Calu3 (cell line): ENCODE results near the gene LRRC36. TPM values are rescaled to one million over a fixed set of nuclear protein-coding genes. Genes with fewer than 3 reads are reported as not detected.
"Not testable (repeated sequence)": the region's sequence is repeated elsewhere in the genome, so short reads cannot be mapped to it uniquely, and the experiment has no call there.

Source experiments
- BruUV-seq: library from RNA; stranded (reverse); fragments of 400-500 nt; replicated peaks from 2 replicates; lab custom pipeline; 2021; lab: Mats Ljungman, UMichigan
- CTCF ChIA-PET: fragments of 300-600 bp; sonication (Branson Sonifier 250); formaldehyde crosslinking; loops from one replicate; lab custom pipeline; 2022; ENCODE audit warnings: antibody characterized with exemption; lab: Charles Lee
- DNase-seq: peaks from one replicate; pipeline ENCODE4 v3.0.0; 2022
- H3K27ac Mint-ChIP-seq: one replicate; pipeline ENCODE4 v1.8.0; 2022; ENCODE audit warnings: mixed read lengths; ENCODE audit not compliant: unreplicated experiment
- H3K27me3 Mint-ChIP-seq: one replicate; pipeline ENCODE4 v1.8.0; 2022; ENCODE audit warnings: mixed read lengths; ENCODE audit not compliant: unreplicated experiment
- H3K36me3 Mint-ChIP-seq: one replicate; pipeline ENCODE4 v1.8.0; 2022; ENCODE audit warnings: mild to moderate bottlenecking, moderate library complexity, mixed read lengths; ENCODE audit not compliant: insufficient read depth, unreplicated experiment
- H3K4me1 Mint-ChIP-seq: one replicate; pipeline ENCODE4 v1.8.0; 2022; ENCODE audit warnings: mild to moderate bottlenecking, low read depth, mixed read lengths; ENCODE audit not compliant: unreplicated experiment
- H3K4me3 Mint-ChIP-seq: one replicate; pipeline ENCODE4 v1.8.0; 2022; ENCODE audit warnings: mild to moderate bottlenecking, low read depth, moderate library complexity, mixed read lengths; ENCODE audit not compliant: unreplicated experiment
- H3K9me3 Mint-ChIP-seq: one replicate; pipeline ENCODE4 v1.8.0; 2022; ENCODE audit warnings: low read depth, mixed read lengths; ENCODE audit not compliant: unreplicated experiment
- CTCF ChIP-seq: fragments of 200-600 bp; IDR thresholded peaks from one replicate; pipeline ENCODE4 v1.8.0; 2022; ENCODE audit warnings: antibody characterized with exemption; ENCODE audit not compliant: unreplicated experiment
- intact Hi-C: fragments of 100-400 bp; cut with micrococcal nuclease; formaldehyde crosslinking; loops from one replicate; pipeline ENCODE4 v1.10.0; 2022; ENCODE audit not compliant: unreplicated experiment
- total RNA-seq: library from RNA; stranded (reverse); gene quantifications from 2 replicates; pipeline ENCODE4 v1.2.3, GENCODE V29; 2022

Gene LRRC36
- total RNA-seq, 1 experiment from 2014 or later, result 9.2 TPM

- CTCF ChIA-PET, result interaction anchor here (2.6 kb wide), 1 partner anchor 86 kb away, joined by 12 read pairs; no protein-coding TSS in a partner anchor
- BruUV-seq, result no TSS peak
- Mint-ChIP-seq H3K36me3 (no peaks in the 10 kb centered on the region), H3K4me3 (no peak overlapping the region), H3K27me3 (no peaks in the 10 kb centered on the region), H3K9me3 (no peaks in the 10 kb centered on the region), H3K4me1 (peaks cover 25% of the 10 kb centered on the region), H3K27ac (no peak overlapping the region)
- no peak for TF ChIP-seq CTCF
- intact Hi-C loops, result loop anchor here (5.0 kb wide), 1 partner anchor 71 kb away; the partner anchor contains the start of gene ZDHHC1
- no peak for DNase-seq
These were observed 19.7 kb downstream of the LRRC36 start for GRCh38 chr16:67346341-67346740.

- Mint-ChIP-seq H3K27me3 (no peaks in the 10 kb centered on the region), H3K9me3 (no peaks in the 10 kb centered on the region), H3K4me3 (no peak overlapping the region), H3K36me3 (no peaks in the 10 kb centered on the region), H3K4me1 (peaks cover 25% of the 10 kb centered on the region), H3K27ac (no peak overlapping the region)
- BruUV-seq, result no TSS peak
- no peak for DNase-seq
- peak; percentile 52 for TF ChIP-seq CTCF
- CTCF ChIA-PET, result interaction anchor here (0.5 to 1.4 kb wide), 9 partner anchors 13 to 1742 kb away, joined by 3 to 5 read pairs (median 3); no protein-coding TSS in a partner anchor
- intact Hi-C loops, result loop anchor here (1.0 to 5.0 kb wide), 3 partner anchors 46 to 68 kb away; partner anchors contain the start of gene ZDHHC1
These were observed 22.6 kb downstream of the LRRC36 start for GRCh38 chr16:67349172-67349571.

- CTCF ChIA-PET, result interaction anchor here (0.8 kb wide), 1 partner anchor 49 kb away, joined by 3 read pairs; no protein-coding TSS in a partner anchor
- TF ChIP-seq CTCF, result no peak
These were observed 23.7 kb downstream of the LRRC36 start for GRCh38 chr16:67350324-67350723.

GRCh38 chr16:67352463-67352862 is 25.8 kb downstream of the LRRC36 start:
- CTCF ChIA-PET, H3K36me3 Mint-ChIP-seq, H3K4me3 Mint-ChIP-seq, BruUV-seq, intact Hi-C loops, DNase-seq, H3K27me3 Mint-ChIP-seq, H3K9me3 Mint-ChIP-seq, H3K27ac Mint-ChIP-seq: not testable (repeated sequence)
- peaks cover 24% of the 10 kb centered on the region for H3K4me1 Mint-ChIP-seq

More at GRCh38 chr16:67350324-67350723, 23.7 kb downstream of the LRRC36 start:
- intact Hi-C loops, result no loop called here
- Mint-ChIP-seq H3K36me3 (no peaks in the 10 kb centered on the region), H3K4me3 (no peak overlapping the region), H3K4me1 (peaks cover 21% of the 10 kb centered on the region), H3K27me3 (no peaks in the 10 kb centered on the region), H3K27ac (no peak overlapping the region), H3K9me3 (no peaks in the 10 kb centered on the region)
- no peak for DNase-seq
- BruUV-seq, result no TSS peak

- DNase-seq, result no peak
- H3K36me3 Mint-ChIP-seq, result no peaks in the 10 kb centered on the region
- peak overlapping the region; percentile 35 for H3K27ac Mint-ChIP-seq
- no peak for TF ChIP-seq CTCF
- no peaks in the 10 kb centered on the region for H3K9me3 Mint-ChIP-seq
- H3K4me3 Mint-ChIP-seq, result no peak overlapping the region
- intact Hi-C loops, result no loop called here
- peaks cover 33% of the 10 kb centered on the region for H3K4me1 Mint-ChIP-seq
- no peaks in the 10 kb centered on the region for H3K27me3 Mint-ChIP-seq
- no TSS peak for BruUV-seq
- CTCF ChIA-PET, result interaction anchor here (0.6 to 1.9 kb wide), 4 partner anchors 41 to 75 kb away, joined by 3 to 5 read pairs (median 3); no protein-coding TSS in a partner anchor
These were observed 29.8 kb downstream of the LRRC36 start for GRCh38 chr16:67356396-67356795.
